B cell (primary cell): ENCODE data around the gene PRR14L. TPM values are rescaled to one million over a fixed set of nuclear protein-coding genes. Genes with fewer than 3 reads are reported as not detected.

ENCODE experiments used
- ATAC-seq: fragments of 200-7000 bp; cut with Tn5 transposase; one replicate; pipeline ENCODE4 v1.10.0; 2021; ENCODE audit warnings: low read depth, mild to moderate bottlenecking, moderate number of reproducible peaks, moderate library complexity
- CTCF ChIA-PET: fragments of 350-600 bp; sonication (Branson Sonifier 250); formaldehyde crosslinking; loops from one replicate; lab custom pipeline; 2021; ENCODE audit warnings: antibody characterized with exemption, inconsistent platforms; lab: Charles Lee
- POLR2A ChIA-PET: fragments of 350-600 bp; sonication (Branson Sonifier 250); formaldehyde crosslinking; loops from one replicate; lab custom pipeline; 2021; ENCODE audit warnings: antibody characterized with exemption; lab: Charles Lee
- DNase-seq: peaks from one replicate; pipeline ENCODE4 v3.0.0; 2013
- H2AFZ ChIP-seq: 2 replicates; pipeline ENCODE4 v1.6.1; 2012; ENCODE audit warnings: mild to moderate bottlenecking, low read depth, low read length; ENCODE audit not compliant: insufficient read depth, poor library complexity, severe bottlenecking
- H3K27ac ChIP-seq, 2 donors: 1 replicate in 1 of 2; 2 replicates in 1 of 2; pipeline ENCODE4 v1.5.1; 2012 to 2013; ENCODE audit warnings: low read length in 2 of 2, mild to moderate bottlenecking in 2 of 2, moderate library complexity in 1 of 2
- H3K27me3 ChIP-seq, 4 experiments: fragments of 200-600 bp in 1 of 4; sonication (generic) in 1 of 4; replicated peaks in 1 of 4; 1 replicate in 2 of 4; 2 replicates in 2 of 4; pipeline versions ENCODE4 v1.6.1 to v1.7.0; 2013 to 2016; ENCODE audit warnings: low read length in 3 of 4, mild to moderate bottlenecking in 2 of 4, mixed read lengths in 1 of 4, moderate library complexity in 1 of 4; ENCODE audit not compliant: insufficient read depth in 4 of 4, control insufficient read depth in 3 of 4; ENCODE audit errors: control extremely low read depth in 1 of 4
- H3K36me3 ChIP-seq, 2 experiments: replicated peaks in 1 of 2; 1 replicate in 1 of 2; 2 replicates in 1 of 2; pipeline versions ENCODE4 v1.6.1 to v1.7.1; 2013; ENCODE audit warnings: low read length in 1 of 2; ENCODE audit not compliant: insufficient read depth in 2 of 2, control insufficient read depth in 1 of 2; ENCODE audit errors: control extremely low read depth in 1 of 2, extremely low read depth in 1 of 2
- H3K4me1 ChIP-seq, 2 donors: fragments of 200-600 bp in 1 of 2; sonication (generic) in 1 of 2; 1 replicate in 1 of 2; 2 replicates in 1 of 2; pipeline versions ENCODE4 v1.5.1 to v1.6.1; 2013 to 2017; ENCODE audit warnings: low read length in 2 of 2; ENCODE audit not compliant: control insufficient read depth in 2 of 2, insufficient read depth in 2 of 2
- H3K4me2 ChIP-seq: replicated peaks from 2 replicates; pipeline ENCODE3; 2012; ENCODE audit warnings: mild to moderate bottlenecking, low read depth, low read length; ENCODE audit not compliant: poor library complexity, severe bottlenecking
- H3K4me3 ChIP-seq, 5 experiments: fragments of 200-600 bp in 1 of 5; sonication (generic) in 1 of 5; 1 replicate in 3 of 5; 2 replicates in 2 of 5; pipeline versions ENCODE4 v1.5.1 to v1.7.0; 2011 to 2016; ENCODE audit warnings: low read length in 4 of 5, mild to moderate bottlenecking in 4 of 5, low read depth in 2 of 5, control low read depth in 1 of 5, moderate library complexity in 1 of 5; ENCODE audit not compliant: insufficient read depth in 1 of 5; ENCODE audit errors: control extremely low read depth in 1 of 5, extremely low read depth in 1 of 5
- H3K79me2 ChIP-seq: fragments of 200-600 bp; sonication (generic); one replicate; pipeline ENCODE4 v1.6.0; 2016; ENCODE audit warnings: low read length; ENCODE audit not compliant: control insufficient read depth, insufficient read depth
- H3K9ac ChIP-seq: fragments of 200-600 bp; sonication (generic); 2 replicates; pipeline ENCODE4 v1.6.1; 2017; ENCODE audit warnings: mild to moderate bottlenecking, low read length, moderate library complexity
- H3K9me3 ChIP-seq, 3 donors: one replicate each; pipeline versions ENCODE4 v1.6.1 to v1.7.1; 2013; ENCODE audit warnings: low read length in 2 of 3; ENCODE audit not compliant: control insufficient read depth in 2 of 3, insufficient read depth in 1 of 3; ENCODE audit errors: control extremely low read depth in 1 of 3
- H4K20me1 ChIP-seq: 2 replicates; pipeline ENCODE4 v1.6.0; 2012; ENCODE audit warnings: mild to moderate bottlenecking, low read length; ENCODE audit not compliant: insufficient read depth, control insufficient read depth, poor library complexity, severe bottlenecking
- H3K27ac Mint-ChIP-seq: one replicate; pipeline ENCODE4 v1.8.0; 2021; ENCODE audit warnings: mixed read lengths
- H3K27me3 Mint-ChIP-seq: one replicate; pipeline ENCODE4 v1.8.0; 2021; ENCODE audit warnings: mixed read lengths
- H3K4me1 Mint-ChIP-seq: one replicate; pipeline ENCODE4 v1.8.0; 2021; ENCODE audit warnings: mixed read lengths
- H3K4me3 Mint-ChIP-seq: one replicate; pipeline ENCODE4 v1.8.0; 2021; ENCODE audit warnings: mixed read lengths
- H3K9me3 Mint-ChIP-seq: one replicate; pipeline ENCODE4 v1.8.0; 2022; ENCODE audit warnings: mixed read lengths; ENCODE audit not compliant: insufficient read depth
- CTCF ChIP-seq: fragments of 200-600 bp; IDR thresholded peaks from one replicate; pipeline ENCODE4 v1.8.0; 2022; ENCODE audit warnings: antibody characterized with exemption, mild to moderate bottlenecking
- EZH2 ChIP-seq: IDR thresholded peaks from 2 replicates; pipeline ENCODE4 v1.6.1; 2012; ENCODE audit warnings: borderline replicate concordance, low read depth, mild to moderate bottlenecking, moderate library complexity, low read length; ENCODE audit not compliant: insufficient read depth, poor library complexity, severe bottlenecking
- WGBS: methylation state at CpG from one replicate; pipeline ENCODE4 v1.1.5; 2013; ENCODE audit warnings: missing lambda C conversion rate; ENCODE audit not compliant: insufficient coverage; 5-methylcytosine and 5-hydroxymethylcytosine counted together
- intact Hi-C: fragments of 100-400 bp; cut with micrococcal nuclease; formaldehyde crosslinking; loops from one replicate; pipeline ENCODE4 v1.10.0; 2022
- polyA plus RNA-seq: library from polyadenylated mRNA; depleted of rRNA; stranded (reverse); fragments of >200 nt; gene quantifications from 2 replicates; pipeline ENCODE4 v1.2.3, GENCODE V29; 2012
- total RNA-seq, 2 donors: library from RNA; stranded (reverse); fragments of 120-200 nt in 1 of 2; gene quantifications; 1 replicate in 1 of 2; 2 replicates in 1 of 2; pipeline versions ENCODE4 v1.2.3 to v1.2.4, GENCODE V29; 2013 to 2022

Gene PRR14L
- total and polyA plus RNA-seq, 2 donors (not counting 1 experiment from before 2014, with no cell fraction given): 8.5 to 69.6 TPM

DNA sequence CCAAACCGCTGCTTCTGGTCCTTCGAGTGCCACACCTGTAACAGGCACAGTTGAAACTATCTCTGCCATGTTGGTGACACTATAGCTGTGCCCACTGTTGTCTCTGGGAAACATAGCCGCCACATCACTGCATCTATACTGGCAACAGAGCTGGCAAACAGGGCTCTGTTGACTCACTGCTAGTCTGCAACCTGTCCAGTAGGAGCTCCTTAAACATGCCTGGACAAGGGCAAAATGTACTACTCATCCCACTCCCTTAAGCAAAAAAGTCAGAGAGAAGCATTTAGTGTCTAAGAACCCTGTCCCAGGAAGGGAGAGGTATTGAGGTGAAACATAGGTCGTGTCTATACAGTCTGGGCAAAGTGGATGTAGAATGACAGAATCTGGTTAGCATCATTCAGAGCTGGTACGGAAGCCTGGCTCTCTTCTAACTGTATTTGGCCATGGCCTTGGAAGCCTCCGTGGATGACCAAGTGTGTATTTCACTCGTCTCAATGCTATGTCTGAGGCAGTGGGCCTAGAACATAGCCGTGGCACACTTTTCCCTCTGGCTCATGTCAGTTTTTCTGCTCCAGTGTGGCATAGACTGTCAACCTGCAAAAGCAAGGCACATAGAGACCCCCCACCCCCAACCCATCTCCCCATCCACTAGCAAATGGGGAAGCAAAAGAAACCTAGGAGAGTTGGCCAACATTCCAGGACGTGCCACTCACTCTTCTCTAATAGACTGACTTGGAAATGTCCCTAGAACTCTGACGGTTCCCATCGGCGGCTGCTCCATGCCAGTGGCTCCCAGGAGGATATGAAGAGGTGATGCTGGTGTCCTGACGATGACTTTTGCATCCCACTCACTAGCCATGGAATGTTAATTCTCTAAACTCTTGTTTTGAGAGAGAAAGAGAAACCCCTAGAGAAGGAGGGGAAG is 66.5 kb downstream of the PRR14L start:
- Histone ChIP-seq H3K4me1 (no peaks in the 10 kb centered on the region), H3K9me3 (no peaks in the 10 kb centered on the region), H2AFZ (no peak overlapping the region), H3K79me2 (no peaks in the 10 kb centered on the region), H3K9ac (no peak overlapping the region), H4K20me1 (no peaks in the 10 kb centered on the region), H3K27ac (no peak overlapping the region), H3K4me2 (no peak overlapping the region), H3K27me3 (no peaks in the 10 kb centered on the region), H3K36me3 (peaks cover 4 to 43% of the 10 kb centered on the region in 2 experiments), H3K4me3 (no peak overlapping the region)
- no peaks in the 10 kb centered on the region for H3K4me1 Mint-ChIP-seq
- ChIA-PET POLR2A (no interaction called here), CTCF (interaction anchor here (0.9 to 1.3 kb wide), 3 partner anchors 10 to 18 kb away, joined by 3 to 7 read pairs (median 5); no protein-coding TSS in a partner anchor)
- WGBS: 97% methylated on average over 8 of the region's 13 CpGs
- DNase-seq (no peak), ATAC-seq (no peak)
- TF ChIP-seq EZH2: no peak
- TF ChIP-seq CTCF: no peak
- no peak overlapping the region for H3K4me3 Mint-ChIP-seq
- no peaks in the 10 kb centered on the region for H3K9me3 Mint-ChIP-seq
- intact Hi-C loops: no loop called here
- peak overlapping the region; percentile 37 for H3K27ac Mint-ChIP-seq
- no peaks in the 10 kb centered on the region for H3K27me3 Mint-ChIP-seq

DNA sequence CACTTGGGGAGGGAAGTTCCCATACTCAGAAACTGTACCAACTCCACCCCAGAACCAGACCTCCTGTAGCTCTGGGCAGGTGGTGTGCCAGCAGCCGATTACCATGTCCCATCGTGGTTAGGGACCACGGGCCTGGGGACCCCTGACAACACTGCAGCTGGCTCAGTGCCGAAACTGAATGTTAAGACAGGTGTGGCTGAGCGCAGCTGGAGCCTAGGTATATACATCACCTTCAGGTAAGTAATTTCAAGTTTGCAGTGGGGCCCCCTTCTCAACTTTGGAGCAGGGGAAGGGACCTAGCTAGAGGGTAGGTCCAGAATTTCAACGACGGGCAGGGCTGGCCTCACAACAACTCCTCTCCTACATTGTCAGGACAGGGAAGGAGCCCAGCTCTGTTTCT is 67.2 kb downstream of the PRR14L start:
- no peak for ATAC-seq

More for the DNA sequence above, 67.2 kb downstream of the PRR14L start:
- no peaks in the 10 kb centered on the region for H3K27me3 Mint-ChIP-seq
- 84% methylated on average over 5 of the region's 7 CpGs for WGBS
- intact Hi-C loops: no loop called here
- ChIA-PET POLR2A (no interaction called here), CTCF (interaction anchor here (0.9 to 1.3 kb wide), 3 partner anchors 11 to 17 kb away, joined by 3 to 7 read pairs (median 5); no protein-coding TSS in a partner anchor)
- DNase-seq: no peak
- no peaks in the 10 kb centered on the region for H3K9me3 ChIP-seq
- H3K4me3 Mint-ChIP-seq: no peak overlapping the region
- no peak overlapping the region for H3K27ac ChIP-seq
- H3K9ac ChIP-seq: no peak overlapping the region
- no peak overlapping the region for H3K4me2 ChIP-seq
- TF ChIP-seq EZH2: no peak
- no peak for TF ChIP-seq CTCF
- no peaks in the 10 kb centered on the region for H3K9me3 Mint-ChIP-seq
- no peaks in the 10 kb centered on the region for H3K79me2 ChIP-seq
- H3K4me1 Mint-ChIP-seq: peaks cover 3% of the 10 kb centered on the region
- no peak overlapping the region for H3K27ac Mint-ChIP-seq
- H3K4me3 ChIP-seq: no peak overlapping the region
- no peaks in the 10 kb centered on the region for H3K4me1 ChIP-seq
- no peaks in the 10 kb centered on the region for H3K27me3 ChIP-seq
- H2AFZ ChIP-seq: no peak overlapping the region
- H3K36me3 ChIP-seq: peaks cover 3 to 38% of the 10 kb centered on the region in 2 experiments
- no peaks in the 10 kb centered on the region for H4K20me1 ChIP-seq
